A549 (cell line): ENCODE results near the gene COCH. TPM values are rescaled to one million over a fixed set of nuclear protein-coding genes. Genes with fewer than 3 reads are reported as not detected.

Source experiments
- ATAC-seq, 2 experiments: fragments of 200-7000 bp in 1 of 2; fragments of >200 bp in 1 of 2; cut with Nextera tagmentation in 1 of 2; cut with Tn5 transposase in 1 of 2; 3 replicates each; pipeline versions ENCODE4 v1.8.0 to v1.9.1; 2018 to 2020; ENCODE audit warnings: mild to moderate bottlenecking in 1 of 2, moderate library complexity in 1 of 2
- CTCF ChIA-PET: fragments of 300-600 bp; sonication (Branson Sonifier 250); formaldehyde crosslinking; extraction: SDS; loops from one replicate; lab custom pipeline; 2021; ENCODE audit warnings: antibody characterized with exemption, inconsistent platforms; lab: Yijun Ruan, JAX
- POLR2A ChIA-PET: fragments of 350-600 bp; formaldehyde crosslinking; extraction: SDS; loops from one replicate; lab custom pipeline; 2021; ENCODE audit warnings: antibody characterized with exemption, inconsistent platforms; lab: Yijun Ruan, JAX
- DNase-seq, 2 experiments: peaks; one replicate each; pipeline versions ENCODE4 v3.0.0 to v3.0.0-alpha.2; 2011 to 2016; ENCODE audit warnings: low read depth in 1 of 2, low spot score in 1 of 2
- FAIRE-seq: peaks from 2 replicates; lab custom pipeline; 2011; peaks lifted over from hg19 to GRCh38; lab: Jason Lieb, UNC
- H3K27ac ChIP-seq, 2 experiments: fragments of >200 bp; sonication (Bioruptor Twin); formaldehyde crosslinking; 3 replicates each; pipeline ENCODE4 v1.5.1; 2016 to 2017
- H3K4me1 ChIP-seq: fragments of >200 bp; sonication (Bioruptor Twin); formaldehyde crosslinking; 3 replicates; pipeline ENCODE4 v1.6.1; 2016
- H3K4me2 ChIP-seq: fragments of >200 bp; sonication (Bioruptor Twin); formaldehyde crosslinking; 3 replicates; pipeline ENCODE4 v1.6.1; 2016
- H3K4me3 ChIP-seq: fragments of >200 bp; sonication (Bioruptor Twin); formaldehyde crosslinking; 3 replicates; pipeline ENCODE4 v1.5.1; 2016
- H3K9me3 ChIP-seq: fragments of >200 bp; sonication (Bioruptor Twin); formaldehyde crosslinking; 3 replicates; pipeline ENCODE4 v1.6.1; 2016
- CEBPB ChIP-seq, 2 experiments: fragments of >200 bp in 1 of 2; sonication (Bioruptor Twin) in 1 of 2; formaldehyde crosslinking in 1 of 2; IDR thresholded peaks; 2 replicates each; pipeline ENCODE4 v1.6.1; 2012 to 2016
- CHD4 ChIP-seq: fragments of 200-600 bp; sonication (generic); IDR thresholded peaks from 2 replicates; pipeline ENCODE4 v1.6.1; 2016; ENCODE audit warnings: antibody characterized with exemption, mild to moderate bottlenecking, borderline replicate concordance
- EP300 ChIP-seq, 2 experiments: fragments of >200 bp; sonication (Bioruptor Twin); formaldehyde crosslinking; IDR thresholded peaks; 2 replicates in 1 of 2; 3 replicates in 1 of 2; pipeline ENCODE4 v1.6.1; 2016 to 2017
- GATA3 ChIP-seq: IDR thresholded peaks from 2 replicates; pipeline ENCODE4 v1.6.1; 2012; ENCODE audit warnings: borderline replicate concordance
- HOXA7 ChIP-seq: fragments of 250-450 bp; sonication (Bioruptor Pico); IDR thresholded peaks from 2 replicates; pipeline ENCODE4 v1.5.0; 2020; ENCODE audit warnings: mild to moderate bottlenecking, moderate library complexity
- HOXB13 ChIP-seq: fragments of 250-450 bp; sonication (Bioruptor Pico); IDR thresholded peaks from 2 replicates; pipeline ENCODE4 v1.5.0; 2020; ENCODE audit warnings: low read depth, mild to moderate bottlenecking, moderate library complexity
- HOXB5 ChIP-seq: fragments of 250-450 bp; sonication (Bioruptor Pico); IDR thresholded peaks from 2 replicates; pipeline ENCODE4 v1.5.0; 2020; ENCODE audit warnings: mild to moderate bottlenecking, moderate library complexity
- JUN ChIP-seq, 2 experiments: fragments of >200 bp; sonication (Bioruptor Twin); formaldehyde crosslinking; IDR thresholded peaks; 2 replicates in 1 of 2; 3 replicates in 1 of 2; pipeline ENCODE4 v1.6.1; 2016 to 2017
- NFE2L2 ChIP-seq: fragments of 150-350 bp; conservative IDR thresholded peaks from 2 replicates; pipeline ENCODE4 v1.6.1; 2014; ENCODE audit warnings: low read length
- PHF8 ChIP-seq: fragments of 200-600 bp; sonication (generic); IDR thresholded peaks from 2 replicates; pipeline ENCODE4 v1.6.1; 2016; ENCODE audit warnings: low read depth, mild to moderate bottlenecking, antibody characterized with exemption, moderate library complexity, borderline replicate concordance
- POLR2A ChIP-seq: IDR thresholded peaks from 2 replicates; pipeline ENCODE4 v1.6.1; 2012; ENCODE audit warnings: mild to moderate bottlenecking, low read length
- RAD21 ChIP-seq, 2 experiments: fragments of >200 bp in 1 of 2; sonication (Bioruptor Twin) in 1 of 2; formaldehyde crosslinking in 1 of 2; IDR thresholded peaks in 1 of 2; conservative IDR thresholded peaks in 1 of 2; 2 replicates in 1 of 2; 3 replicates in 1 of 2; pipeline ENCODE4 v1.6.1; 2012 to 2018; ENCODE audit warnings: inconsistent platforms in 1 of 2
- RARB ChIP-seq: fragments of 250-450 bp; sonication (Bioruptor Pico); IDR thresholded peaks from 2 replicates; pipeline ENCODE4 v1.8.0; 2021; ENCODE audit warnings: mild to moderate bottlenecking, moderate library complexity
- SMC3 ChIP-seq: fragments of >200 bp; sonication (Bioruptor Twin); formaldehyde crosslinking; IDR thresholded peaks from 3 replicates; pipeline ENCODE4 v1.6.1; 2018; ENCODE audit warnings: inconsistent platforms
- TP53 ChIP-seq: fragments of 250-450 bp; sonication (Bioruptor Pico); IDR thresholded peaks from 2 replicates; pipeline ENCODE4 v1.5.0; 2021; ENCODE audit warnings: mild to moderate bottlenecking, moderate library complexity
- ZNF302 ChIP-seq: fragments of 250-450 bp; sonication (Bioruptor Pico); IDR thresholded peaks from 2 replicates; pipeline ENCODE4 v1.9.0; 2021; ENCODE audit warnings: inconsistent platforms, mild to moderate bottlenecking, moderate library complexity
- WGBS: methylation state at CpG from one replicate; pipeline ENCODE4 v1.1.6; 2017; ENCODE audit errors: missing lambda C conversion rate; 5-methylcytosine and 5-hydroxymethylcytosine counted together
- polyA minus RNA-seq: library from RNA; depleted of rRNA, polyadenylated mRNA; stranded (reverse); fragments of >200 nt; gene quantifications from 2 replicates; pipeline ENCODE4 v1.2.3, GENCODE V29; 2011; rRNA and poly(A)+ RNA removed
- polyA plus RNA-seq, 4 experiments: library from polyadenylated mRNA; depleted of rRNA in 3 of 4; stranded (reverse); fragments of >200 nt; fragmentation: RNase III in 1 of 4; extraction: RNeasy Plus Mini Kit Qiagen cat#74134 plus additional on column Dnase treatment in 1 of 4; gene quantifications; 2 replicates in 3 of 4; 3 replicates in 1 of 4; pipeline ENCODE4 v1.2.3, GENCODE V29; 2011 to 2017
- TF ChIP-seq, protein P1 (sequence below): IDR thresholded peaks from 2 replicates; pipeline ENCODE4 v1.6.1; 2012; ENCODE audit warnings: low read depth, borderline replicate concordance
- TF ChIP-seq, protein P2 (sequence below): fragments of >200 bp; sonication (Bioruptor Twin); formaldehyde crosslinking; IDR thresholded peaks from 3 replicates; pipeline ENCODE4 v1.5.1; 2016
- TF ChIP-seq, protein P3 (sequence below): fragments of >200 bp; sonication (Bioruptor Twin); formaldehyde crosslinking; IDR thresholded peaks from 3 replicates; pipeline ENCODE4 v1.6.1; 2016
- TF ChIP-seq, protein P4 (sequence below): fragments of 450-650 bp; IDR thresholded peaks from 2 replicates; pipeline ENCODE4 v1.6.1; 2014; ENCODE audit warnings: antibody characterized with exemption
- TF ChIP-seq, protein P5 (sequence below): IDR thresholded peaks from 2 replicates; pipeline ENCODE4 v1.6.1; 2012

COCH gene
- 45.9 and 53.1 TPM in 2 replicates for polyA plus RNA-seq (2011; rRNA removed)
- polyA plus RNA-seq (2012; cell fraction: cytosol; rRNA removed) = 13.4 and 15.3 TPM in 2 replicates
- polyA plus RNA-seq (2012; cell fraction: nucleus; rRNA removed) = 19.3 and 19.8 TPM in 2 replicates
- polyA plus RNA-seq (2017; fragmentation: RNase III; extraction: RNeasy Plus Mini Kit Qiagen cat#74134 plus additional on column Dnase treatment) = 27.6 to 33.0 TPM (median 31.9 TPM) in 3 replicates
- 16.9 and 19.3 TPM in 2 replicates for polyA minus RNA-seq

DNA sequence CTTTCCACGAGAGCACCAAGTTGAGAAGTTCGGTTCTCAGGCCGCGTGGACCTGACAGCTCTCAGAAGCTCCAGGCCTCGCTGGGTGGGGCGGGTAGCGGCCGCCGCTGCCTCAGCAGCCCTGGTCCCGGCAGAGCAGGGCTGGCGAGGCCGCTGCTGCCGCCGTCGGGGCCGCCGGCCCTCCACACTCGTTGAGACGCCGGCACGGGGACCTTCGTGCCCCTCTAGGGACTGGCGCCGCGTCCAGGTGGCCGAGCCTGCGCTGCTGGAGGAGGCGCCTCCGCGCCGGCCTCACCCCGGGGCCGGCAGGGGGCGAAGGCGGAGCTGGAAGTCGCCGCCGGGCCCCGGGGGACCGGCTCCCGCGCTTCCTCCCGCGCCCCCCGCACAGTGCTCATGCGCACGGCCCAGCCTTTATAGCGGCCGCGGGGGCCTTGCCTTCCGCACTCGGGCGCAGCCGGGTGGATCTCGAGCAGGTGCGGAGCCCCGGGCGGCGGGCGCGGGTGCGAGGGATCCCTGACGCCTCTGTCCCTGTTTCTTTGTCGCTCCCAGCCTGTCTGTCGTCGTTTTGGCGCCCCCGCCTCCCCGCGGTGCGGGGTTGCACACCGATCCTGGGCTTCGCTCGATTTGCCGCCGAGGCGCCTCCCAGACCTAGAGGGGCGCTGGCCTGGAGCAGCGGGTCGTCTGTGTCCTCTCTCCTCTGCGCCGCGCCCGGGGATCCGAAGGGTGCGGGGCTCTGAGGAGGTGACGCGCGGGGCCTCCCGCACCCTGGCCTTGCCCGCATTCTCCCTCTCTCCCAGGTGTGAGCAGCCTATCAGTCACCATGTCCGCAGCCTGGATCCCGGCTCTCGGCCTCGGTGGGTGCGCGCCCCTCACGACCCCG lies at the start of gene COCH:
TSS of gene COCH (plus strand) at position 440 of the 879 bp plus-strand sequence. CDS start at position 820, 380 bp downstream.
- 7% methylated on average over 3 of the region's 99 CpGs for WGBS
- FAIRE-seq (no peak), DNase-seq (peak; percentile 63 to 74)
- Histone ChIP-seq H3K4me1 (0 out of 3 replicates have a peak, but pooled peaks cover 4% of the 10 kb centered on the region), H3K4me3 (peak within 1 kb of the TSS; percentile 86), H3K9me3 (no peaks in the 10 kb centered on the region), H3K4me2 (peak within 1 kb of the TSS; percentile 84)
- ChIA-PET POLR2A (interaction anchor here (0.5 to 0.6 kb wide), 2 partner anchors 17 to 50 kb away, joined by 3 read pairs; no protein-coding TSS in a partner anchor), CTCF (interaction anchor here (0.7 to 2.3 kb wide), 7 partner anchors 12 to 212 kb away, joined by 3 to 10 read pairs (median 3); no protein-coding TSS in a partner anchor)
- no peak for TF ChIP-seq EP300 (IDR thresholded peaks at IDR 0.05)
- TF ChIP-seq RARB (CRISPR knock-in tag) = no peak
- TF ChIP-seq, protein P1, sequence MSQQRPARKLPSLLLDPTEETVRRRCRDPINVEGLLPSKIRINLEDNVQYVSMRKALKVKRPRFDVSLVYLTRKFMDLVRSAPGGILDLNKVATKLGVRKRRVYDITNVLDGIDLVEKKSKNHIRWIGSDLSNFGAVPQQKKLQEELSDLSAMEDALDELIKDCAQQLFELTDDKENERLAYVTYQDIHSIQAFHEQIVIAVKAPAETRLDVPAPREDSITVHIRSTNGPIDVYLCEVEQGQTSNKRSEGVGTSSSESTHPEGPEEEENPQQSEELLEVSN = peak; percentile 65; the same call in 1 of the 2 replicates
- no peak for TF ChIP-seq NFE2L2
- TF ChIP-seq HOXB13 (CRISPR knock-in tag) = no peak
- TF ChIP-seq RAD21 (conservative IDR thresholded peaks at IDR 0.05 in 1 of 2, IDR thresholded peaks at IDR 0.05 in 1 of 2) = peak in 1 of 2 experiments; percentile 42; a peak in 3 of 5 replicates
- TF ChIP-seq PHF8 = peak; percentile 54; the same call in 1 of the 2 replicates
- TF ChIP-seq, protein P2, sequence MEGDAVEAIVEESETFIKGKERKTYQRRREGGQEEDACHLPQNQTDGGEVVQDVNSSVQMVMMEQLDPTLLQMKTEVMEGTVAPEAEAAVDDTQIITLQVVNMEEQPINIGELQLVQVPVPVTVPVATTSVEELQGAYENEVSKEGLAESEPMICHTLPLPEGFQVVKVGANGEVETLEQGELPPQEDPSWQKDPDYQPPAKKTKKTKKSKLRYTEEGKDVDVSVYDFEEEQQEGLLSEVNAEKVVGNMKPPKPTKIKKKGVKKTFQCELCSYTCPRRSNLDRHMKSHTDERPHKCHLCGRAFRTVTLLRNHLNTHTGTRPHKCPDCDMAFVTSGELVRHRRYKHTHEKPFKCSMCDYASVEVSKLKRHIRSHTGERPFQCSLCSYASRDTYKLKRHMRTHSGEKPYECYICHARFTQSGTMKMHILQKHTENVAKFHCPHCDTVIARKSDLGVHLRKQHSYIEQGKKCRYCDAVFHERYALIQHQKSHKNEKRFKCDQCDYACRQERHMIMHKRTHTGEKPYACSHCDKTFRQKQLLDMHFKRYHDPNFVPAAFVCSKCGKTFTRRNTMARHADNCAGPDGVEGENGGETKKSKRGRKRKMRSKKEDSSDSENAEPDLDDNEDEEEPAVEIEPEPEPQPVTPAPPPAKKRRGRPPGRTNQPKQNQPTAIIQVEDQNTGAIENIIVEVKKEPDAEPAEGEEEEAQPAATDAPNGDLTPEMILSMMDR = peak; percentile 43; the same call in 2 of the 3 replicates
- peak; percentile 66 for TF ChIP-seq POLR2A
- TF ChIP-seq HOXB5 (CRISPR knock-in tag) = no peak
- TF ChIP-seq CHD4 = no peak
- peak; percentile 50; the same call in 2 of the 3 replicates for TF ChIP-seq SMC3
- 0 out of 2 replicates have a peak, but pooled peaks have one; percentile 29 for TF ChIP-seq GATA3
- no peak for TF ChIP-seq HOXA7 (CRISPR knock-in tag)
- TF ChIP-seq, protein P3, sequence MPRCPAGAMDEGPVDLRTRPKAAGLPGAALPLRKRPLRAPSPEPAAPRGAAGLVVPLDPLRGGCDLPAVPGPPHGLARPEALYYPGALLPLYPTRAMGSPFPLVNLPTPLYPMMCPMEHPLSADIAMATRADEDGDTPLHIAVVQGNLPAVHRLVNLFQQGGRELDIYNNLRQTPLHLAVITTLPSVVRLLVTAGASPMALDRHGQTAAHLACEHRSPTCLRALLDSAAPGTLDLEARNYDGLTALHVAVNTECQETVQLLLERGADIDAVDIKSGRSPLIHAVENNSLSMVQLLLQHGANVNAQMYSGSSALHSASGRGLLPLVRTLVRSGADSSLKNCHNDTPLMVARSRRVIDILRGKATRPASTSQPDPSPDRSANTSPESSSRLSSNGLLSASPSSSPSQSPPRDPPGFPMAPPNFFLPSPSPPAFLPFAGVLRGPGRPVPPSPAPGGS = no peak
- TF ChIP-seq, protein P4, sequence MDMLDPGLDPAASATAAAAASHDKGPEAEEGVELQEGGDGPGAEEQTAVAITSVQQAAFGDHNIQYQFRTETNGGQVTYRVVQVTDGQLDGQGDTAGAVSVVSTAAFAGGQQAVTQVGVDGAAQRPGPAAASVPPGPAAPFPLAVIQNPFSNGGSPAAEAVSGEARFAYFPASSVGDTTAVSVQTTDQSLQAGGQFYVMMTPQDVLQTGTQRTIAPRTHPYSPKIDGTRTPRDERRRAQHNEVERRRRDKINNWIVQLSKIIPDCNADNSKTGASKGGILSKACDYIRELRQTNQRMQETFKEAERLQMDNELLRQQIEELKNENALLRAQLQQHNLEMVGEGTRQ = no peak
- TF ChIP-seq ZNF302 = no peak
- 0 out of 2 replicates have a peak, but pooled peaks have one; percentile 54 for TF ChIP-seq TP53
- TF ChIP-seq, protein P5, sequence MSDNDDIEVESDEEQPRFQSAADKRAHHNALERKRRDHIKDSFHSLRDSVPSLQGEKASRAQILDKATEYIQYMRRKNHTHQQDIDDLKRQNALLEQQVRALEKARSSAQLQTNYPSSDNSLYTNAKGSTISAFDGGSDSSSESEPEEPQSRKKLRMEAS = peak; percentile 59
- peak in 1 of 2 experiments; percentile 60; a peak in 1 of 5 replicates for TF ChIP-seq JUN (IDR thresholded peaks at IDR 0.05)
- TF ChIP-seq CEBPB (IDR thresholded peaks at IDR 0.05) = no peak
- TF ChIP-seq, all 56 proteins: peak for 10
- H3K27ac ChIP-seq = peak within 1 kb of the TSS; percentile 75 to 90
- ATAC-seq = peak; percentile 88 to 94
